Left hindlimb (tissue), 1 donor: Measurements from ENCODE around the gene IGF2R.
A peak's percentile ranks its signal among the peaks of the same experiment; 100 is the strongest.

Experiments used
- DNase-seq: peaks from one replicate; pipeline ENCODE4 v3.0.0-alpha.2; 2018

Gene IGF2R

DNA sequence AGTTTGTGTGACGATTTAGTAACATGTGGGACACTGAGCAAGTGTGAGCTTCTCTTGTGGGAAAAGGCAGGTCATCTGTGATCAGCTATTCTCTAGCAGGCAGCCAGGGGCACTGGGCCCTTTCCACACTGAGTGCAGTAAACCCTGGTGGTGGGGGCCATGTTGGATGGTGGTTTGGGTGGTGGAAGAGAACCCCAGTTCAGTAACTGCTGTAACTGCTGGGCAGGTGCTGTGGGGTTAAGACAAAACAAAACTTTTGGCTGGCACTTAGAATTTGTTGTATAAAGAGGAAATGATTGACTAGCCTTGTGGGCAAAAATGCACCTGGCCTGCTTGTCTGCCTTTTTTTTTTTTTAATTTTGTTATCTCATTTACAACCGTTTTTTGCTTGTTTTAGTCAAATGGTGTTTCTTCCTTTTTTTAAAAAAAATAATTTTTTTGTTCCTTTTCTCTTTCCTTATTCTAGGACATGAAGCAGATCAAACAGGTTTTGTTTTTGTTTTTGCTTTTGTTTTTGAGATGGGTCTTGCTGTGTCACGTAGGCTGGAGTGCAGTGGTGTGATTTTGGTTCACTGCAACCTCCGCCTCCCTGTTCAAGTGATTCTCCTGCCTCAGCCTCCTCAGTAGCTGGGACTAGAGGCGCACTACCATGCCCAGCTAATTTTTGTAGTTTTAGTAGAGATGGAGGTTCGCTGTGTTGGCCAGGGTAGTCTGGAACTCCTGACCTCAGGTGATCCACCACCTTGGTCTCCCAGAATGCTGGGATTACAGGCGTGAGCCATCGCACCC, 59.8 kb downstream of the IGF2R start:
- no peak for DNase-seq

DNA sequence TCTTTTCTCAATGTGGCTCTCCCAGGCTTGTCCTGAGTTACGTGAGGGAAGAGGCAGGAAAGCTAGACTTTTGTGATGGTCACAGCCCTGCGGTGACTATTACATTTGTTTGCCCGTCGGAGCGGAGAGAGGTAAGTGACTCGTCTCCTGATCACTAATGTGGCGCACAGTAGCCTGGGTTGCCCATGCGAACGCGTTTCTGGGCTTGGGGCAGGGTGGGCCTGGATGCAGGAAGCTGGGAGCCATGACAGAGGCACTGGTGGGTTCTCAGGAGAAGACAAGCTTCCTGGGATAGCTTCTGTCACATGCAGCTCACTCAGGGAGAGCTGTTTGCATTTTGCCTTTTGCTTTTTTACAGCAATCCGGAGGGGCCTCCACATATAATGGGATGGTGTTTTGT, 60.6 kb downstream of the IGF2R start:
- no peak for DNase-seq

DNA sequence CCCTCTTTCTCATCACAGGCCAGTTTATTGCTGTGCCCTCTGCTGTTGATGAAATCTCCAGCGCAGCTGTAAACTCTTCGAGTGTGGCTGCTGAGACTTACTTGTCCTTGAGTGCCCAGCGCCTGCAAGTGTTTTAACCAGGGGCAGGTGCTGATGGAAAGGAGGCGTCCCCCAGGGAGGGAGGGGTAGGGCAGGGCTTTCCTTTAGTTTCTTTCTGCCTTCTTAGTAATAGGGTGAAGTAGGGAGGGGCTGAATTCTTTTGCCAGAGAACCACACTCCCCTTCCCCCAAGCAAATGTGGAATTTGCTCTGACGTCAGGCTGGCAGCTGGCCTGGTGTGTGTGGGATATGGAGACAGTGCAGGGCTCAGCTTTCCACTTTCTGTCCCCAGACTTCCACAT, 61.2 kb downstream of the IGF2R start:
- DNase-seq, result peak; percentile 94

DNA sequence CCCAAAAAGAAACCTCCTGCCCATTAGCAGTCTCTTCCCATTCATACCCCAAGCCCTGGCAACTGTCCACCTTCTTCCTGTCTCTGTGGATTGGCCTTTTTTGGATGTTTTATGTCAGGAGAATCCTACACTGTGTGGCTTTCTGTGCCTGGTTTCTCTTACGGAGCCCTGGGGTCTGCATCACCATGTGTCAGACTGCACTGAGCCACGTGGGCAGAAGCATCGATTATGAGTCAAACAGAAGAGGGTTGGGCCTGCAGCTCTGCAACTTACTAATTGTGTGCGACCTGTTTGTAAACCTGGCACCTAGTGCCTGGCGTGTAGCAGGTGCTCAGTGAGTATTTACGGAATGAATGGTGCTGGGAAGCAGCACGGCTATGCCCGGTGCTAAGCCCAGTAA, 62.6 kb downstream of the IGF2R start:
- DNase-seq, result no peak

DNA sequence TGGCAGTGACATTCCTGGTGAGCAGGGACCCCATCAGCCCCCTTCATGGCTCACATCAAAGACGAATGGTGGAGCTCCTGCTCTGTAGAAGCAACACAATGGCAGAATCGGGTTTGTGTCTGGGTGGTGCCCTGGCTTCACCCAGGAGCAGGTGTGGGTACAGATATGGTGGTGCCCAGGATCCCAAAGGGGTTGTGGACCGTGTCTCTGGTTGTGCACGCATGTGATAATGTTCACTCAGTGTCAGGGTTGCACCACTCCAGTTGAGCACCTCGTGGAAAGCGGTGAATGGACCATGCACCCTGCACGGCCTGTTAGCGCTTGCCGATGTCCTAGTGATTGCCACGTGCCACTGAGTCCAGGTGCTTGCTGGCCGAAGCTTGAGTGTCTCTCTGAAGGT, 63.0 kb downstream of the IGF2R start:
- DNase-seq, result no peak

DNA sequence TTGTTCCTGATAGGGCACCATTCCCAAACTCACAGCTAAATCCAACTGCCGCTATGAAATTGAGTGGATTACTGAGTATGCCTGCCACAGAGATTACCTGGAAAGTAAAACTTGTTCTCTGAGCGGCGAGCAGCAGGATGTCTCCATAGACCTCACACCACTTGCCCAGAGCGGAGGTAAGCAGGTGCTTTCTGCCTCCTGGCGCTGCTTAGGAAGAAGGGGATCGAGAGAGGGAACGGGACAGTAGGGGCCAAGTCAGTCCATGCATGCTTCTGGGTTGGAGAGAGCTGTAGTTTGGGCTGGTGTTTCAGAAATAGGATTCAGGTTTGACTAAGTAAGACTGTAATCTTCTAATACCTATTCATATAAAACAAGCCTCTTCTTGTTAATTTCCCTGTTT, 63.7 kb downstream of the IGF2R start:
- DNase-seq, result no peak

DNA sequence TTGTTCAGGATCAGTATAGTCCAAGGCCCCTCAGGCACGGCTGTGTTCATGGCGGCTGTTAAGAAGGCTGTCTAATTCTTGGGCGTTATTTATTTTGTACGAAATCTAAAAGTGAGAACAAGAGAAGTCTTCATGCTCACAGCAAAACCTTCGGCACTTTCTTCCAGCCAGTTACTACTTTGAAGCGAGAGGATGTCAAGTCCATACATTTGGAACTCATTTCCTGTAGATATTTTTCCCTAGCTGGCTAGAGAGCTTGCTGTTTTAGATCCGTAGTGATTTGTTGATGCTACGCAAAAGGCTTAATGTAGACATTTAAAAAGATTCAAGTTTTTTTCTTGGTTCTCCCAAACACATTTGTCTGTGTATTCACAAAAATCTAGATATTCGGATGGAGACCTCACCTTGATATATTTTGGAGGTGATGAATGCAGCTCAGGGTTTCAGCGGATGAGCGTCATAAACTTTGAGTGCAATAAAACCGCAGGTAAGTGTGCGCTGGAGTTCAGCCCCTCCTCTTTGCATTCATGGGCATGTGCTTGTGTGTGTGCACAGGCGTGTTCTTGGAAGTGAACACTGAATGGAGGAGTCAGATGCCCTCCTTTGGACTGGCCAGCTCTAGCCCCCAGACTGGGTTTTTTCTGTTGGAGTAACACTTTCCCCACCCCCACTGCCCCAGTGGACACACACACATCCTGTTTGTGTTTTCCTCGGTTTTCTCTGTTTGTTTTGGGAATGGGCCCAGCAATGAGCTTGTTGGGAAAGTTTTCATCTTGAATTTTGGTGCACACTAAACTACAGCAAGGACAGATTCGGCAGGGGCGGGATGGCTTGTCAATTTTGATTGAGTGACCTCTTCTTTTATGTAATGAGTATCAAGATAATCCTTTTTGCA, 65.4 kb downstream of the IGF2R start:
- DNase-seq, result no peak

DNA sequence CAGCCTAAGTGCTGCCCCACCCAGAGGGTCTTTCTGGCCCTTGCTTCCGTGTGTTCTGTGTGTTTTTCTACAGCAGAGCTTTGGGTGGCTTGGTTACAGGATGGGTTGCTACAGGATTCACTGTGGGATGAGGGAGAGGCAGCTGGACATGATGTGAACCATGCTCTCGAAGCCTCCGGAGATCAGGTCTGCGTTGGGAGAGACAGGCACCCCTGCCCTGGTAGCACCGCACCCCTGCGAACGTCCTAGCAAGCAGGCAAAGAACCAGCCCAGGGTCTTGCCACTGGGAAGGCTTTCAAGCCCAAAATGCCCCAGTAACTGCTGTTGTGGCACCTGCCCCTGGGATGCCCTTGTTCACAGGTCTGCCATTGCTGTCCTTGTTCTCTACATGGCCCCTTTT, 66.4 kb downstream of the IGF2R start:
- no peak for DNase-seq

DNA sequence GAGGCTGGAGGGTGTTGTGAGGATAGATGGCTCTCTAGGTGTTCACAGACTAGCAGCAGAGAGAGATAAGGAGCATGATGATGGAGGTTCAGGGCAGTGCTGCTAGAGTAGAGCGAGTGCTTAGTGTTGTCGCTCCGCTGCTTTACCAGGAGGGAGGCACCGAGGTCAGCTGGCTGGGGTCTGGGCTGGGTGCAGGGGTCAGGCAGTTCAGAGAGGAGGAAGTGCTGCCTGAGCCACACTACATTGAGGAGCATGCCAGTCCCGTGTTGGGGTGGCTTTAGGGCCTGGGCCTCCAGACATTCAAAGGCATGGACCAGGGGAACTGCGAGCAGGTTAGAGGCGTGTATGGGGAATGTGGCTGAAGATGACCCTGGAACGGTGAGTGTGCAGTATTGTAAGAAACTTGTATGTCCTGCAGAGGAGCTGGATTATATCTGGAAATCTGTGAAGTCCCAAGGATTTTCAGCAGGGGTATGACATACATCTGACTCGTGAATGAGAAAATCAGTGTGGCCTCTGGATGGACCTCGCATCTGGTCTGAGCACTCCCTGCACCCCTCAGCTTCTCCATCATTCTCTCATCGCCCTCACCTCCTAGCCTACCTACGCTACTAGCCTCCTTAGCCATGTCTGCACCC, 66.9 kb downstream of the IGF2R start:
- DNase-seq, result no peak

DNA sequence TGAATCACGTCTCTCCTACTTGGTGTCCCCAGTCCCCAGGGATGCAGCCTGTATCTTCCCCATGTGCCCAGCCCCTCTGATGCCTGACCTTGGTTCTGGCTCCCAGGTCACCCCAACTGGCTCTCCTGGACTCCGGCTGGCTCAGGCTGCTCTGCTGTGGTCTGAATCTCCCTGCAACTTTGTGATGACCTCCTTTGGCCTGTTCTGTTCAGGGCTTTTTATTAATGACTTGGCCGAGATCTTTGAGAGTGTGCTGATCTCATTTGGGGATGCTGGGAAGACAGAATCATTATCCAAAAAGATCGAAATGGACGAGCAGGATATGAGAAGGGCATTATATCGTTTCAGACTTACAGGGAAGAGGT, 67.4 kb downstream of the IGF2R start:
- no peak for DNase-seq

DNA sequence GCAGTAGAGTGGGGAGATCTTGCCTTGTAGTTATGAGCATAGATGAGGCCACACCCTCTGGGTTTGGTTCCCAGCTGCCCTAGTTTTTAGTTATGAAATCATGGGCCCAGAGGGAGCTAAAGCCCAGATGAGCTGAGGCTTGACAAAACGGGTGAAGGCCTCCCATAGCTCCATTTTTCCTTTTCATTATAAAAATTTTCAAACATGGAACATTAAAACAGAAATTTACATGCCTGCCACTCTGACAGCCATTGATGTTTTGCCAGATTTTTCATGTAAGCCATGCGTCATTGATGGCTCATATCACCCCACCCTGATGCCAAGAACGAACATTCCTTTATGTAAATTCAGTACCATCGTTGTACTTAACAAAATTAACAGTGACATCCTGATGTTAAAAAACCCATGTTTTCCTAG, 67.9 kb downstream of the IGF2R start:
- no peak for DNase-seq

DNA sequence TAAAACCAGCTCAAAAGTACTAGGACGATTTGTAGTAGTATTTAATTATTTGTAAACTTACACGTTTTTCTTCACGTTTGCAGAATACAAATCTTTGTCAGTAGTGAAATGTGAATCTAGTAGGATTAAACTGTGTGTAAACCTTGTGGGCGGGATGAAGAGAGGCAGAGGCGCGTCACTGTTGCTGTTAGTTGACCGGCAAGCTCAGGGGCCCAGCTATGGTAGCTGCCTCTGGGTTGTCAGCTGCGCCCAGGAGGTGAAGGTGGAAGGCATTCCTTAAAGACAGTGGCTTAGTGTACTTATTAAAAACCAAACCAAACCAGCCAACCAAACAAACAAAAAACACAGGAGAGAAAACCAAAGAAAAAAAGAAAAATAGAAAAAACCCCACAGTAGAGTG, 69.6 kb downstream of the IGF2R start:
- DNase-seq, result no peak

DNA sequence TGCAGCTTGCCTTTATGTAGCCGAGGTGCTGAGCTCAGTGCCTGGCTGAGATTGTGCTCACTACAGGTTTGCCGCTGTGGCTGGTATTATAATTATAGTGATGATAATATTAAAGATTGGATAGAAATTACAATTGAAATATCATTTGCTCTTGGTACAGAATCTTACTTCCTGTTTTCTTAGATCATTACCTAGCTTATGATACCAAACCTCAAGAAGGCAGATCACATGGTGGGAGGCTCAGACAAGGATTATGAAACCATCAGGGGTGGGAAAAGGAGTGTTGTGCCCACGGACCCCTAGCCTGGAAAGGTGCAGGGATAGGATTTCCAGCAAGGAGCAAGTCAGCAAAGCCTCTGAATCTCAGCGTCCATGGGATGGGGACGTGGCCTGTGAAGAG, 70.6 kb downstream of the IGF2R start:
- DNase-seq, result no peak

DNA sequence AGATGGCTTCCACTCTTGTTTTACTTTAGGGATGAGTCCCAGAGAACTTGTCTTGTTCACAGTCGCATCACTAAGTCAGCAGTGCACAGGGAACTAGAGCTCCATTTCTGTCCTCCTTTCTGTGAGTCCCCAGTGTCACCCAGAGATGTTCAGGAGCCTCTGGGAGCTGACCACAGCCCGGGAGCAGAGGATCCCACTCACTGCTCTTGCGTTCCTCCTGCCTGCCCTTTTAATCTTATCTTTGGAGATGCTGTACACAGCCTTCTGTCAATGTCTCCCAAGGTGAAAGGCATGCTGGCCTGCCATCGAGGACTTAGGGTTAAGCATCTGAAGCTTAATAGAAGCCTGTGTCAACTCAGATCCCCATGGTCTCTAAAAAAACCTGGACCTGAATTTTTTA, 71.2 kb downstream of the IGF2R start:
- no peak for DNase-seq

DNA sequence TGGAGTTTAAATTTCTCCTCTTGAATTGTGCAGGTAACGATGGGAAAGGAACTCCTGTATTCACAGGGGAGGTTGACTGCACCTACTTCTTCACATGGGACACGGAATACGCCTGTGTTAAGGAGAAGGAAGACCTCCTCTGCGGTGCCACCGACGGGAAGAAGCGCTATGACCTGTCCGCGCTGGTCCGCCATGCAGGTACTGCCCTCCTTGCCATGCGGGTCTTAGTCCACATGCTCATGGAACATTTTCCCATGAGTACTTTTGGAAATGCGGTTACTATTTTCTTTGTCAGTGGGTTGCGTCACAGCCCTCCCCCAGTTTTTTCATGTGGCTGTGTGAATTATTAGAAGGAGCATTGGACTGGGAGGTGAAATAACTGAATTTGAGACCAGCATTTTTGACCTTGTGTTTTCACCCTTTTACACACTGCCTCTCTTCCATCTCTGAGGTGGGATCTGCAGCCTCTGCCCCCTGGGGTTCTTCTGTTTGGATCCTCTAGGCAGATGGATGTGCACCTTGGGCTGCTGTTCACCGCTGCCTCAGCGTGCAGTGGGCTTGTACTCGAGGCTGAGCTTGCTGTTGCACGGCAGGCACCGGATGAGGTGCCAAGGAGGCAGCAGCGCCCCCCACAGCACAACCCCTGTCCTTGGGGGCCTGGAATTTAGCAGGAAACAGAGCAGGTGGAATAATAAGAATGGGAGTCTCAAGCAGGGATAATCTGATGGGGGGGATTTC, 71.8 kb downstream of the IGF2R start:
- DNase-seq, result no peak

DNA sequence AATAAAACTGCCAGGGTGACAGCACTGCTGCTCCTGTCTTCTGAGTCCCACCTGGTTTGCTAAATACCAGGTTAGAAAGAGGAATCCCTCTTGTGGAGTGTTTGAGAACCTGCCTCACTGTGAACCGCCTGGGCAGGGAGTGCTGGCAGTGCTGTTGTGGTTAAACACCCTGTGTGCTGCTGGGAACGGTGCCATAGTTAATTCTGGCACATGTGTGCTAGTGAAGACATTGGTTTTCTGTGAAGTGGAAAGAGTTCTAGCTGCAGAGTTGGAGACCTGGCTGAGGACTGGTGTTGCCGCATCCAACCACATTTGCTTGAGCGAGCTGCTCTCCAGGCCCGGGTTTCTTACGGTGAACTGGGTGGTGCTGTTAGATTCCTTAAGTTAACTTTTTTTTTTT, 72.7 kb downstream of the IGF2R start:
- peak; percentile 84 for DNase-seq

DNA sequence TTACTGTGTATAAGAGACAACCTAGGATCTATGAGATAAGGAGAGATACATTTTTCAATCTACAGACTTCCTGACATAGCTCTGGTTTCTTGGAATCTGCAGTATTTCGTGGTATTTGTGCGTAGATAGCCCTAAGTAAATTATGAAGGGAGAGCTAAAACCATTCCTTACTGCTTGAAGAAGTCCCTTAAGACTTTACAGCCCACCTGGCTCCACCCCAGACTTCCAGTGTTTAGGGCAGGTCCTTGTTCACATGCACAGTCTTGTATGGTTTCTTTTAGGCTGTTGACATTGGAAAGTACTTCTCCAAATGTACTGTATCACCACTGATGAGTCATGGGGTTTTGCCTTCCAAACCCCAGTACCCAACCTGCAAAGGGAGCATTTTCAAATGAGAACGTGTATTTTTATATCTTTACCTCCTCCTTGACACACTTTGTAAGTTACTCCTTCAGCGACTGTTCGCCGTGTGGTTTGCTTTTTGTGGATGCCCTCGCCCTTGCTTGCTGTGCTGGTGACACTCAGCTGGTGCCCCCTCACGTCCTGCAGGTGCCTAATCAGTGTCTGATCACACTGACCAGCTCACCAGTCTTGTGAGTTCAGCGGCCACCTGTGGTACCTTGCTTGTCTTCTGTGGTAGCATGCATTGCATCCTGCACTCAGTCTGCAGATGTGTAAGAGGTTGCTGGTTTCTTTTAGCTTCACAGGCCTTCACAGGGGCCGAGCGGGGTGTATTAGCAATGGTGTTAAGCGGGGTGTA, 73.3 kb downstream of the IGF2R start:
- no peak for DNase-seq

DNA sequence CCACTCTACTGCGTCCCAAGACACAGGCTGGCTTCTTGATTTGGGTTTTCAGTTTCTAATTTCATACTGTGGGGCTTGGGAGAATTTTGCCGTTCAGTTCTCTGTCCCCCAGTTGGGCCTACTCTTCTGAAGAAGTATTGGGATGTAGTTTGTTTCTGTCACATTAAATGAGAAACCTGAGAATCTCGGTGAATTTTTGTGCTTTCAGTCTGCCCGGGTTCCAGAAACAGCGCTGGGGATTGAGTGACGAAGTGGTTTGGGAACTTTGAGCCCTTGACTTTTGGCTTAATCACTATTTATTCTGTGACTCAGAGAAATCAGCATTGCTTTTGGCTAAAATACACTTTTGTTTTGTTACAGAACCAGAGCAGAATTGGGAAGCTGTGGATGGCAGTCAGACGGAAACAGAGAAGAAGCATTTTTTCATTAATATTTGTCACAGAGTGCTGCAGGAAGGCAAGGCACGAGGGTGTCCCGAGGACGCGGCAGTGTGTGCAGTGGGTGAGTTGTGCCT, 74.0 kb downstream of the IGF2R start:
- DNase-seq, result no peak

DNA sequence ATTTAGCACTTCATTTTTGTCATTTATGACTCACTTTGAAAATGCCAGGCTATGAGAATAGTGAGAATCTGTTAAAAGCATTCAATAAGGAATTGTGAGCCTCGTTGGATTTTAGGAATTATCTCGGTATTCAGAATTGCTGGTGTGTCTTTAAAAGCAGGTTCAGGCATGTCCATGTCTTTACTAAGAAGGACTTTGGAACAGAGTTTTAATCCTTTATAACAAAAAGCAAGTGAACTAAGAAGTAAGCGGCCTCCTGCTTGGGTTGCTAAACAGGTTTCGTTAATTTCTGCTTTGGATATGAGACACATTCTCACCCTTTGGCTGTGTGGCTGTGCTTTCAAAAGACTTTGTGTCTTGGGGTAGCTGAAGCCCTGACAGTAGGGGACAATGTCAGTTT, 74.9 kb downstream of the IGF2R start:
- no peak for DNase-seq

DNA sequence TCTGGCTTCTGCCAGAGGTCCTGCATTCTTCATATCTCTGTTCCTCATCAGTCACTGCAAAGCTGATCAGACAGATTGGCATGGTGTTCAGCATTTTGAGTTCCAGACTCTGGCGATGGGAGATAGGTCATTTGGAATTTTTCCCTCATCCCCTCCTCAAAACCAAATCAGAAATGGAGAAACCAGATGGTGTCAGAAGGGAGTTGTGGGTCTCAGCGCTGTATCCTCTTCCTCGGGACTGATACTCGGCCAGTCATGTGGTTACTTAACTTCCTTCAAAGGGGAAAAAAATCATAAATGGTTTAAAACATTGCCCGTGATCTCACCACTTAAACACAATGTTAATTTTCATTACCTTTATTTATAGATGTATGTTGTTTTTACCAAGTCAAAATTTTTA, 75.8 kb downstream of the IGF2R start:
- DNase-seq, result no peak

DNA sequence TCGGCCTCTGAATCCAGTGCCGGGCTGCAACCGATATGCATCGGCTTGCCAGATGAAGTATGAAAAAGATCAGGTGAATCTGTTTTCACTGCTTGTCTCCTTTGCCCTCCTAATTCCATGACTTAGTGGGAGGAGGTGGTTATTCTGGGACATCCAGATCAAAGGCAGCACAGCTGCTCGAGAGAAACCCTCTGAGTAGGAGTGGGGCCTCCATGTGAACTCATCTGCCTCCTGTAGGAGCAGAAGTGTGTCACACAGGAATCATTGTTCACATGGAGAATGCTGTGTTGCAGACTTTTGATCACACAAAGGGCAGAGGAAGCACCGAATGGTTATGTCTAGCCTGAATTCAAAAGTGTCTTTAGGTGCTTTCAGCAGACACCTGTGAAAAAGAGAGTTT, 79.6 kb downstream of the IGF2R start:
- no peak for DNase-seq

DNA sequence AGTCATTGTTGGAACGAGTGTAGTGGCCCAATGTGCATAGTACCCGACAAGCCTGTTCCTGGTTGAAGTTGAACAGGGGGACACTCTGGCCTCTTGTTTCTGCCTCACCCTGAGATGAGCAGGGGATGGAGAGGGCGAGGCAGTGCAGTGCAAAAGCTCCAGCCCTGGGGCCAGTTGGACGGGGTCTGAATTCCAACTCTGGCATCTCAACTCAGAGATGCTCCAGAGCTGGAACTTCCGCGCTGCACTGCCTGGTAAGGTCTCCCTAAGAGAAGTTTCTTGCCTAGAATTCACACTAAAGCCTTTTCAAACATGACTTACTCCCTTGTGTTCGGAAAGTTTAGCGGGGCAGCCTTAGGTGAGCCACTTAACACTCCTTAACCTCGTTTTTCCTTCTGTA, 80.5 kb downstream of the IGF2R start:
- DNase-seq, result no peak
